Cerebellar nuclear complex (tissue), 1 donor: Measurements from ENCODE around the gene LHFPL3.
"Not testable (repeated sequence)": the region's sequence is repeated elsewhere in the genome, so short reads cannot be mapped to it uniquely, and the experiment has no call there.

Experiments used
- DNase-seq, 2 experiments: peaks; one replicate each; lab custom pipeline; 2025; lab: John Stamatoyannopoulos, UW

LHFPL3 gene

GRCh38 chr7:104895522-104896236 lies 567.3 kb downstream of the LHFPL3 start:
- no peak for DNase-seq

DNA sequence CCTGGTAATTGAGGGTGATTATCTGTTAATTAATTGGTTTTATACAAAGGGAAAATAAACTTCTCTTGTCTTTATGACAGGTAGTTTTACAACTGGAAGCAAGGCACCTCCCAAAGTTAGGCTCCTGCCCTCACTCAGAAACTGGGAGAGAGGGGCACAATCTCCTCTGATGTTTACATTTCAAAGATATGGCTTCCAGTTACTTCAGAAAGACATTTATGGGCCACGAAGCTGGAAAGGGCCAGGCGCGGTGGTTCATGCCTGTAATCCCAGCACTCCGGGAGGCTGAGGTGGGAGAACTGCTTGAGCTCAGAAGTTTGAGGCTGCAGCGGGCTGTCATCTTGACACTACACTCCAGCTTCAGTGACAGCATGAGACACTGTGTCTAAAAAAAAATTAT lies 570.0 kb downstream of the LHFPL3 start:
- no peak for DNase-seq

- DNase-seq, result no peak
These were observed 572.3 kb downstream of the LHFPL3 start for GRCh38 chr7:104900525-104901239.

DNA sequence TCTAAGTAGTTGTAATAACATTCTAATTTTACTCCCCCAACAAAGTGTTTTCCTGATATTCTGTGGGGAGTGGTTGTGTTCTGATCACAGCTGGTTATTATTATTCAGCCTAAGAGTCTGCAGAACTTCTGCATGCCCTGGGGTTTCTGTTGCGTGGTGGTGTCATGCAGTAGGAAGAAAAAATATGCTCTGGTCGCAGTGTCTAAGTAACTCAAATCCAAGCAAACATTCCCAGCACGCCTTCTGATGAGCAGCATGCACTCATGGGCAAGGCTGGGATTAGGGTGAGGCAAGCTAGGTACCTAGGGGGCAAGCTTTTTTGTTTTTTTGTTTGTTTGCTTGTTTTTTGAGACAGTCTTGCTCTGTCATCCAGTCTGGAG lies 572.8 kb downstream of the LHFPL3 start:
- no peak for DNase-seq

GRCh38 chr7:104902183-104902582 lies 573.8 kb downstream of the LHFPL3 start:
- DNase-seq, result no peak

DNA sequence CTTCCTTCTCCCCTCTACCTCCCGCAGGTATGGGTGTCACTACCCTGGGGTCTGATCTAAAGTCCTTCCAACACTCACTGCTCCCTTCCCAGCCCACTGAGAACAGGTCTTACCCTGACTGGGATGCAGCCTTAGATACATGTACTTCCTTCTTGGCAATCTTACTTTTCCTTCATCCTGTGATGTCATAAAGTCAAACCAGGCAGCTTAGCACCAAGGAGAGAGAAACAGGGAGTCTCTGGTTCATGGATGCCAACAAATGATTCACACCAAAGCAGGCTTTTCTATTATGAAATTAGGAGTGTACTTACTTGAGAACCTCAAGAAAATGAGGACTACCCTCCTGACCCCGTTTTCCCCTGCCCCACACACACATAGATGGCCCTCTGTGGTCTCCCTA lies 574.6 kb downstream of the LHFPL3 start:
- no peak for DNase-seq

DNA sequence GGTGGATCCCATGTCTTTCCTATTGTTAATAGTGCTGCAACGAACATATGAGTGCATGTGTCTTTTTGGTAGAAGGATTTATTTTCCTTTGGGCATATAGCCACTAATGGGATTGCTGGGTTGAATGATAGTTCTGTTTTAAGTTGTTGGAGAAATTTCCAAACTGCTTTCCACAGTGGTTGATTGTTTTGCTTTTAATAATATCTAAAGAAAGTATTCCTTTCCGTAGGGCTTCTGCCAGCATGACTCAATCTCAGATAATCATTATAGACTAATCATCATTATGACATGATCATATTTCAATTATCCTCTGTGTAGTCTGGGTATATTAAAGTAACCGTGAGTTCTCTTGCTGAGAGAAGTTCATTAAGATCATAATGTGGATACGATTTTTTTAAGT lies 575.4 kb downstream of the LHFPL3 start:
- DNase-seq, result no peak

DNA sequence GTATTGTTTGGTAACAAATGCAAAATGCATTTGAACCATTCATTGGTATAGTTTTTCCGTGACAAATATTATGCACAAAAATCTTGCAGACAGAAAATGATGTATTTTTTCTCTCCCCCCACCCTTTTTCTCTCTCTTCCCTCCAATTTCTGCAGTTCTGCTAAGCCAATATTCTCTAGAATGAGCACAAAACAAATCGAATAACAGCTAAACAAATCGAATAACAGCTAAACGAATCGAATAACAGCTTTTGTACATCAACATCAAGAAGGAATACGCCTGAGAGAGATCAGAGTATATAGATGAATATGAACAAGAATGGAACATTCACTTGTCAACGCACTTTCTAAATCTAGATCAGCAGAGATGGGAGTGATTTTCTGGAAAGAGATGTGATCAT lies 577.6 kb downstream of the LHFPL3 start:
- DNase-seq, result no peak

DNA sequence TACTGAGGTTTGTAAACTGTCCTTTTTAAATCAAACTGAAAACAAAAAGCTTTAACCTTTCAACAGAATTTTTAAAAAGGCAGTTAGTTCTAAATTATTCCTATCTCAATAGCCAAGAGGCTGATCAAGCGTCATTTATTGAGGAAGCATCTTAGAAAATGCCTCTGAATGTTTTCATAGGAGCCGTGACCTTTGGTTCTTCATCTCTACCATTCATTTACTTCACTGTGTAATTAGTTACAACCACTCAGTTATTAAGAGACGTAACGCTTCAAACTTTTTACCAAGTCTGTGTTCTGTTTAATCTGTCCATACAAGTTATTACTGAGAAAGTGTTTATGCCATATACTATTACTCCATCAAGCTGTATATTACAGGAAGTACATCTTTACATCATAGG lies 578.2 kb downstream of the LHFPL3 start:
- no peak for DNase-seq

GRCh38 chr7:104908636-104909035 lies 580.2 kb downstream of the LHFPL3 start:
- no peak for DNase-seq

GRCh38 chr7:104909096-104909495 lies 580.7 kb downstream of the LHFPL3 start:
- no peak for DNase-seq

DNA sequence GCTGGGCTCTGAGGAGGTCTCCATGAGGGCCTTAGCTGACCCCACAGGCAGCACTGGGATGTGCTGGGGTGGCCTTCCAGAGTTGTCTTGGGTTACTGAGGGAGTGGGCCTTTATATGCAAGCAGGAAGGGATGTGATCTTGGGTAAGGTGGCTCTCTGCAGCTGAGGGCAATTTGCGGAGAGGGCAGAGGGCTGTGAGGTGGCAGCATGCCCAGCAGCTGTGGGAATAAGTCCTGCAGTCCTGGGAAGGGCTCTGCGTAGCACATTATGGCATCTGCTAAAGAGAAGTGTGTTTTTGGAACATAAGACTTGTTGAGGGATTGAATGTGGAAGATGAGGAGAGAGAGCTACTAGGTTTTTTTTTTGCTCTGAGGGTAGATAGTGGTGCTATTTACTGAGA lies 586.0 kb downstream of the LHFPL3 start:
- no peak for DNase-seq

DNA sequence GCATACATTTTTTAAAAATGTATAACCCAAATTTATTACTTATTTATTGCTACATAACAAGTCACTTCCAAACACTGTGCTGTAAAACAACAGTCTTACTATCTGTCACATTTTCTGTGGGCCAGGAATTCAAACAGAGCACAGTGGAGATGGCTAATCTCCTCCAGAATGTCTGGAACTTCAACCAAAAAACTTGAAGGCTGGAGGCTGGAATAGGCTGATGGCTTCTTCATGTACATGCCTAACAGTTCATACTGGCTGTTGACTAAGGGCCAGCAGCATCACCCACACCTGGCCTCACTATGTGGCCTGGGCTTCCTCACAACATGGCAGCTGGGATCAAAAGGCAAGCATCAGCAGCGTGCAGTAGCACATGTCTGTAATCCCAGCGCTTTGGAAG lies 593.2 kb downstream of the LHFPL3 start:
- DNase-seq, result no peak

- DNase-seq, result no peak
These were observed 594.0 kb downstream of the LHFPL3 start for GRCh38 chr7:104922182-104923009.

DNA sequence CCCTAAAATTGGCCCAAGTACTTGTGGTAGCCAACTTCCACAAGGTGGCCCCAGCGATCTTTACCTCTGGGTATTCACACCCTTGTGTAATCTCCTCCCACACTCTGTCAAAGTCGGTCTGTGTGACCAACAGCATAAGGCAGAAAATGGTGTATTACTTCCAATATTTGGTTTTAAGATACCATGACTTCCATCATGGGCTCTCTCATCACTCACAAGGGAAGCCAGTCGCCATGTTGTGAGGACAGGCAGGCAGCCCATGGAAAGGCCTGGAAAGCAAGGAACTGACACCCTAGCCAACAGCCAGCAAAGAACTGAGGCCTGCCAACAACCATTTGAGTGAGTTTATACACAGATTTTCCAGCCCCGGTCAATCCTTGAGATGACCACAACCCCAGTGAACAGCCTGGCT lies 594.6 kb downstream of the LHFPL3 start:
- no peak for DNase-seq

- not testable (repeated sequence) for DNase-seq
These were observed 597.8 kb downstream of the LHFPL3 start for GRCh38 chr7:104926189-104926588.

- DNase-seq, result no peak
These were observed 598.2 kb downstream of the LHFPL3 start for GRCh38 chr7:104926601-104927041.

DNA sequence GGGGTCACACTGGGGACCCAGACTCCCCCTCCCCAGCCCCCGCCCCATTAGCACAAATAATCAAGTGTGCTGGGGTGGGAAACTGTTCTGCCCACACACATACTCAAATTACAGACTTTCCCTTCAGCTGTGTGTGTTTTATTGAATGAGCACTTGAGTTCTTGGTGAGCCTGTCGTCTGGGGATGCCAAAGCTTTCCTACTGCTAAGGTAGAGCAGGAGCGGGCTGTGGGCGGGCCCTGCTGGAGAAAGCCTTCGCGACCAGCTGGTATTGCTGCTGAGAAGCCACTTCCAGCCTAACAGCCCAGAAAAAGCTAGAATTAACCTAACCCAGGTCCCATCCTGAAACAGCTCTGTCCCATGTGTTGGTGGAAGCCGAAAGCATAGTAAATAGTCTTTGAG lies 598.7 kb downstream of the LHFPL3 start:
- DNase-seq, result no peak

GRCh38 chr7:104928721-104929400 lies 600.5 kb downstream of the LHFPL3 start:
- DNase-seq, result no peak

DNA sequence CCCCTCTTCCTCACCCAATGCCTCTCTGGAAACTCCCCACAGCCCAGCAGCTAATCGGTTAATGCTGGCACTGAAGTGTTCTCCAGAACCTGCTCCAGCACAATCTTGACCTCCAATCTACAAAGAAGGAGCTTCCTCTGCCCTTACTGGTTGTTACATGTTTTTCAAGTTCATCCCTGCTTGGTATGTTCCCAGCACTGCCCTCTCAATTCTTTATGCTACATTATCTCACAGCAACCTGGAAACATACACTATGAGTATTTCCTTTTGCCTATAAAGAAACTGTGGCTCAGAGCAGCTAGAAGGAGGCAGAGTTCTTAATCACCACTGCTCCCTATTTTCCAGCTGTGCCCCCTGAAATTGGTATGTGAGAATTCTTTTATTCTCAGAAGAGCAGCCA lies 601.5 kb downstream of the LHFPL3 start:
- no peak for DNase-seq

DNA sequence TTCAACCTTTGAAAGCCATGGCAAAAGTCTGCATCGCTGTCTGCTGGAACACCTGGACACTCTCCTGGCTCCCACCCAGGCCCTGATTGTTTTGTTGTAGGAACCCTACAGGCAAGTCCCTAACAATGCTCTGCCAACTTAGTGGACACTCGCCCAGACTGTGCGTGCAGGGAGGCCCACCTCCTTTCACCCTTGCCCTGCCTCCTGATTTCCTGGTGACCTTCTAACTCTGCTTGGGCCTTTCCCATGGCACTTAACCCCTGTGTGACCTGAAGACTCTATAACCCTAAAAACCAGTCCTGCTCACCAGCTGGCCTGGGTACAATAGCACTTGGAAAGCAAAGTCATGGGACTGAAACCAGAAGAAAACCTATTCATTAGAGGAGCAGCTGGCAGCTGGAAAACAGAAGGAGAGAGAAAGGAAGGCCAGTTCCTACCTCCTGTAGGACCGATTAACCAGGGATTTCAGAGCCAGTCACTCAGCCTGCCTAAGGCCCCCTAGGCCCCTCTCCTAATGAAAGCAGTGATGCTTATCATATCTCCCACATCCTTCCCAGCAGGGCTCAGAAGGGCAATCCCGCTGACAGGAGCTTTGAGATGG lies 602.9 kb downstream of the LHFPL3 start:
- DNase-seq, result no peak

- DNase-seq, result no peak
These were observed 604.6 kb downstream of the LHFPL3 start for GRCh38 chr7:104933022-104933421.
